GM12878 (cell line): ENCODE measurements around the gene ECPAS.

ENCODE experiments used
- ASH2L ChIP-seq: fragments of 300-600, 200-600 bp; sonication (generic); IDR thresholded peaks from 2 replicates; pipeline ENCODE4 v1.6.1; 2017; ENCODE audit warnings: low read depth, mild to moderate bottlenecking, borderline replicate concordance
- CBFB ChIP-seq: IDR thresholded peaks from 2 replicates; pipeline ENCODE4 v1.6.1; 2016; ENCODE audit warnings: antibody characterized with exemption, low read depth
- CTCF ChIP-seq, 3 experiments: IDR thresholded peaks in 2 of 3; conservative IDR thresholded peaks in 1 of 3; 2 replicates each; pipeline ENCODE4 v1.5.1; 2011; ENCODE audit warnings: low read depth in 3 of 3, low read length in 3 of 3, mild to moderate bottlenecking in 3 of 3, control low read depth in 2 of 3, moderate library complexity in 2 of 3, inconsistent platforms in 1 of 3, mixed read lengths in 1 of 3; ENCODE audit not compliant: control insufficient read depth in 2 of 3, insufficient read depth in 1 of 3; ENCODE audit errors: extremely low read depth in 1 of 3
- DPF2 ChIP-seq: fragments of 450-650 bp; IDR thresholded peaks from 2 replicates; pipeline ENCODE4 v1.6.1; 2017; ENCODE audit warnings: mild to moderate bottlenecking
- EZH2 ChIP-seq: IDR thresholded peaks from 2 replicates; pipeline ENCODE4 v1.6.1; 2012; ENCODE audit warnings: low read depth, mild to moderate bottlenecking, control low read depth, inconsistent platforms, low read length, borderline replicate concordance; ENCODE audit not compliant: control insufficient read depth
- GABPA ChIP-seq: IDR thresholded peaks from 2 replicates; pipeline ENCODE4 v1.6.1; 2014; ENCODE audit warnings: antibody characterized with exemption, low read depth, mild to moderate bottlenecking, inconsistent platforms
- MYC ChIP-seq: IDR thresholded peaks from 2 replicates; pipeline ENCODE4 v1.6.1; 2011; ENCODE audit warnings: mild to moderate bottlenecking, low read length, moderate library complexity, inconsistent platforms; ENCODE audit not compliant: insufficient read depth, insufficient replicate concordance, insufficient read length, severe bottlenecking
- POLR2AphosphoS5 ChIP-seq: IDR thresholded peaks from 2 replicates; pipeline ENCODE4 v1.6.1; 2011; ENCODE audit warnings: mild to moderate bottlenecking, low read length, inconsistent platforms
- RCOR1 ChIP-seq: conservative IDR thresholded peaks from 2 replicates; pipeline ENCODE4 v1.6.1; 2012; ENCODE audit warnings: low read depth, low read length, improper control_type of control experiment
- SIX5 ChIP-seq: IDR thresholded peaks from 2 replicates; pipeline ENCODE4 v1.6.1; 2011; ENCODE audit warnings: mild to moderate bottlenecking, low read depth, low read length, moderate library complexity; ENCODE audit not compliant: severe bottlenecking
- SMAD1 ChIP-seq: fragments of 450-650 bp; IDR thresholded peaks from 2 replicates; pipeline ENCODE4 v1.6.1; 2018; ENCODE audit warnings: mild to moderate bottlenecking, low read depth; ENCODE audit not compliant: partially characterized antibody
- SMC3 ChIP-seq: IDR thresholded peaks from 2 replicates; pipeline ENCODE4 v1.6.1; 2011; ENCODE audit warnings: low read length, improper control_type of control experiment, borderline replicate concordance
- YY1 ChIP-seq: IDR thresholded peaks from 2 replicates; pipeline ENCODE4 v1.6.1; 2011; ENCODE audit warnings: low read depth, mild to moderate bottlenecking, low read length

GRCh38 chr9:111484572-111484894 is 350 bp upstream of the ECPAS start:
- no peak for TF ChIP-seq MYC
- no peak for TF ChIP-seq RCOR1
- no peak for TF ChIP-seq CBFB
- no peak for TF ChIP-seq YY1
- TF ChIP-seq SIX5 = no peak
- TF ChIP-seq SMAD1 = no peak
- TF ChIP-seq CTCF (IDR thresholded peaks at IDR 0.05 in 2 of 3, conservative IDR thresholded peaks at IDR 0.05 in 1 of 3; ENCODE audit: control insufficient read depth in 2 of 3, extremely low read depth in 1 of 3, insufficient read depth in 1 of 3, low read depth in 3 of 3, low read length in 3 of 3) = no peak
- TF ChIP-seq ASH2L = no peak
- TF ChIP-seq DPF2 = no peak
- TF ChIP-seq GABPA = no peak
- no peak for TF ChIP-seq SMC3
- TF ChIP-seq POLR2AphosphoS5 = no peak
- TF ChIP-seq EZH2 = no peak
